HAP-1 (cell line): ENCODE measurements around the gene AGBL4.
A peak's percentile ranks its signal among the peaks of the same experiment; 100 is the strongest.

Experiments used
- DNase-seq, 2 experiments: peaks; one replicate each; pipeline ENCODE4 v3.0.0-alpha.2; 2016 to 2020; ENCODE audit warnings: low spot score in 2 of 2
- H3K27me3 ChIP-seq: fragments of 250-450 bp; sonication (Bioruptor Pico); 2 replicates; pipeline ENCODE4 v1.5.1; 2020; ENCODE audit warnings: low read depth, mild to moderate bottlenecking, moderate library complexity
- H3K36me3 ChIP-seq: fragments of 250-450 bp; sonication (Bioruptor Pico); replicated peaks from 2 replicates; pipeline ENCODE4 v1.5.1; 2020; ENCODE audit warnings: mild to moderate bottlenecking
- H3K4me1 ChIP-seq: fragments of 250-450 bp; sonication (Bioruptor Pico); 2 replicates; pipeline ENCODE4 v1.5.1; 2020; ENCODE audit warnings: mild to moderate bottlenecking
- H3K4me3 ChIP-seq: fragments of 250-450 bp; sonication (Bioruptor Pico); 2 replicates; pipeline ENCODE4 v1.5.1; 2020; ENCODE audit warnings: mild to moderate bottlenecking, moderate library complexity
- H3K9me3 ChIP-seq: fragments of 250-450 bp; sonication (Bioruptor Pico); 2 replicates; pipeline ENCODE4 v1.5.1; 2020; ENCODE audit warnings: mild to moderate bottlenecking, moderate library complexity
- in situ Hi-C: fragments of 300-500 bp; cut with MboI; formaldehyde crosslinking; loops from 3 replicates; pipeline ENCODE4 v1.14.3; 2020; ENCODE audit warnings: low sequenced_read_pairs, inconsistent platforms, mixed read lengths

Gene AGBL4

DNA sequence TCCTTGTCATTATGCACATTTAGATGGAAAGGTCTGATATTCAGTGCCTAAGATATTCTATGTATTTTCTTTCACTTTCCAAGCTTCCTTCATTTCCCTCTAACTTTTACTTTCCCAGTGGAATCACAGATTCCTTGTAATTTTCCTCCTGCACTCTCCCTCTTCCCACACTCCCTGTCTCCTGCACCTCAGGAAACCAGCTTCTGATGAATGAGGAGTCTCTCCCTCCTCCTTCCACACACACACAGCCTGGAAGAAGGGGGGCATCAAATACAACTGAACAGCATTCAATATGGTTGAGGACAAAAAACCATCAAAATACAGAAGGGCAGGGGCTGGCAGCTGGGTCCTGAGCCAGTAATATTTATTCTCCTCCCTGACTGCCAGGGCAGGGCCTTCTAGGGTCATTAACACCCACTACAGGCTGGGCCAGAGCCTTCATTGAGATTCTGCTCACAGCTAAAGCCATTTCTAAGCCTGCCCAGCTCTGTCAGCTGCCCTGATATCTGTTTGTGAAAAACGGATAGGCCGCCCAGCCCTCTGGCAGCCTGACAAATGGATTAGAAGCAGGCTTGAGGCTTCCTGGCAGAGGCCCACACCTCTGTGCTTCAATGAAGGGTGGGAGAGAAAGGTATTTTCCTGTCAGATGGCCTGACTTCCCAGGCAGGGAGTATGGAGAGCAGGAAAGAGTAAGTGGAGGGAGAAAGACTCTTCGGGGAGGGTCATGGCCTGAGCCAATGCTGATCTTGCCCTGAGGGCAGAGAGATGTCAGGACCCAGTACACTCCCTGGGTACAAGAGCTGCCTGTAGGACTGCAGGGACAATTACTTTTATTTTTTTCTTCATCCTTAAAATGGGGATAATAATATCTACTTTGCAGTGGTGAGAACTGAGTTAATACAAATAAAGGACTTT lies 1412.9 kb downstream of the AGBL4 start:
- Histone ChIP-seq H3K4me3 (no peak overlapping the region), H3K27me3 (peaks cover 10% of the 10 kb centered on the region; the same call in 1 of the 2 replicates), H3K4me1 (no peaks in the 10 kb centered on the region), H3K36me3 (no peaks in the 10 kb centered on the region), H3K9me3 (no peaks in the 10 kb centered on the region)
- in situ Hi-C loops = no loop called here
- no peak for DNase-seq

DNA sequence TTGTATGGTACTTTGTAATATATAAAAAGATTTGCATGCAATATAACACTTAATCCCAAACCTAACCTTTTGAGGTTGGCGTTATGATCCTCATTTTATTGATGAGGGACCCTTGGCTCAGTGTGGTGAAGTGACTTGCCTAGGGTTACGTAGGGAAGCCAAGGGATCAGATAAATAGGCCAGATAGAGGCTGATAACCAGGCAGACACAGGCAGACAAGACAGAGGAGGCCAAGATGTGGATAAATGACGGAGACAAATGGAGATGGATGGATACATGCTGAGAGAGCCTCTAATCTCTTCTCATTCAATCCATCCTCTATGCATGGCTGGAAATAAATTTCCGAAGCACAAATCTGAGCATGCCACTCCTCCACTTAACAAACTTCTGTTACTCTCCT lies 1414.9 kb downstream of the AGBL4 start:
- in situ Hi-C loops = no loop called here
- H3K4me1 ChIP-seq = no peaks in the 10 kb centered on the region
- H3K27me3 ChIP-seq = peaks cover 10% of the 10 kb centered on the region; the same call in 1 of the 2 replicates
- no peaks in the 10 kb centered on the region for H3K36me3 ChIP-seq
- DNase-seq = no peak
- no peaks in the 10 kb centered on the region for H3K9me3 ChIP-seq
- H3K4me3 ChIP-seq = no peak overlapping the region

DNA sequence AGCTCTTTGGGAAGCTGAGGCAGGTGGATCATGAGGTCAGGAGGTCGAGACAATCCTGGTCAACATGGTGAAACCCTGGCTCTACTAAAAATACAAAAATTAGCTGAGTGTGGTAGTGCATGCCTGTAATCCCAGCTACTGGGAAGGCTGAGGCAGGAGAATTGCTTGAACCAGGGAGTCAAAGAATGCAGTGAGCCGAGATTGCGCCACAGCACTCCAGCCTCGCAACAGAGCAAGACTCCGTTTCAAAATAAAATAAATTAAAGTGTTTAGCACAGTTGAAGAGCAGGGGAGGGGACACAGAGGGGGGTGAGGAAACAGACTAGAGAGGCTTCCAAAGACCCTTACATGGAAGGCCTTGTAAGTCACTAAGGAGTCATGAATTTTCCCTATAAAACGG lies 1420.5 kb downstream of the AGBL4 start:
- Histone ChIP-seq H3K36me3 (no peaks in the 10 kb centered on the region), H3K27me3 (peaks cover 3% of the 10 kb centered on the region; the same call in 1 of the 2 replicates), H3K9me3 (no peaks in the 10 kb centered on the region), H3K4me1 (no peaks in the 10 kb centered on the region), H3K4me3 (no peak overlapping the region)
- no peak for DNase-seq
- in situ Hi-C loops = no loop called here

- Histone ChIP-seq H3K27me3 (0 out of 2 replicates have a peak, but pooled peaks cover 3% of the 10 kb centered on the region), H3K9me3 (no peaks in the 10 kb centered on the region), H3K4me1 (no peaks in the 10 kb centered on the region), H3K4me3 (no peak overlapping the region), H3K36me3 (no peaks in the 10 kb centered on the region)
- no peak for DNase-seq
- in situ Hi-C loops = no loop called here
Observed at GRCh38 chr1:48602349-48602748, 1421.4 kb downstream of the AGBL4 start.

DNA sequence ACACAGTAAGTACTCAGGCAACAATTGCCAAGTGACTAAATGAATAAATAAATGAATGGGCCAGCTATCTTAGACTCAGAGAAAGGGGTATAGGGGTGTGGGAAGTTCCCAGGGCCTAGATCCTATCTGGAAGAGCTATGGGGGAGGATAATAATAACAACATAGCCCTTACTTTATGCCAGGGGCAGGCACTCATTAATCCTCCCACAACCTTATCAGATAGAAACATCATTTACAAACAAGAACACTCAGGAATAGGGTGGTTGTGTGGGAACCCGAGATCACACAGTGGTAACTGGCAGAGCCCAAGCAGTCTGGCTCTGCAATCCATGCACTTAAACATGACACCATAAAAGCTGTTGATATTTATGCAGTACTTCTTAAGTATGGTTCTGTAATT lies 1423.6 kb downstream of the AGBL4 start:
- in situ Hi-C loops = no loop called here
- no peak for DNase-seq
- H3K4me1 ChIP-seq = no peaks in the 10 kb centered on the region
- no peak overlapping the region for H3K4me3 ChIP-seq
- no peaks in the 10 kb centered on the region for H3K9me3 ChIP-seq
- H3K27me3 ChIP-seq = no peaks in the 10 kb centered on the region
- H3K36me3 ChIP-seq = no peaks in the 10 kb centered on the region

GRCh38 chr1:48597663-48598062 lies 1426.1 kb downstream of the AGBL4 start:
- Histone ChIP-seq H3K4me1 (no peaks in the 10 kb centered on the region), H3K36me3 (no peaks in the 10 kb centered on the region), H3K4me3 (no peak overlapping the region), H3K9me3 (no peaks in the 10 kb centered on the region), H3K27me3 (no peaks in the 10 kb centered on the region)
- DNase-seq = no peak
- in situ Hi-C loops = no loop called here

DNA sequence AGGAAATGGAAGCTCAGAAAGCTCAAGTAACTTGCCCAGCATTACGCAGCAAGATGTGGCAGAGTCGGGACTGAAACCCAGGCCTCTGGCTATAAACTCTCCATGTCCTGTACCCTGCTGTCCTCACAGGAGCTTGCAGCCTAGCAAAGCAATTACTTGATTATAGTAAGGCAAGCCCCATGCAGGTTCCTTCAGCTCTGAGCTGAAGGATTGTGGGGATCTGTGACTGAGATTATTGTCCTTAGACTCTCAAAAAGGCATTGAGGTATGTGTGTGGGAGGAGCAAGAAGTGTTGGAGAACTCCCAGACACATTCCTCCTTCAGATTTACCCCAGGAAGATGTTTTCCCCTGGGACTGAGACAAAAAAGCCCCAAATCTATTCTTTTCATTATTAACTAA lies 1427.7 kb downstream of the AGBL4 start:
- H3K4me3 ChIP-seq = no peak overlapping the region
- H3K4me1 ChIP-seq = no peaks in the 10 kb centered on the region
- in situ Hi-C loops = no loop called here
- peak in 1 of 2 experiments; percentile 6 for DNase-seq
- no peaks in the 10 kb centered on the region for H3K36me3 ChIP-seq
- no peaks in the 10 kb centered on the region for H3K27me3 ChIP-seq
- H3K9me3 ChIP-seq = no peaks in the 10 kb centered on the region

DNA sequence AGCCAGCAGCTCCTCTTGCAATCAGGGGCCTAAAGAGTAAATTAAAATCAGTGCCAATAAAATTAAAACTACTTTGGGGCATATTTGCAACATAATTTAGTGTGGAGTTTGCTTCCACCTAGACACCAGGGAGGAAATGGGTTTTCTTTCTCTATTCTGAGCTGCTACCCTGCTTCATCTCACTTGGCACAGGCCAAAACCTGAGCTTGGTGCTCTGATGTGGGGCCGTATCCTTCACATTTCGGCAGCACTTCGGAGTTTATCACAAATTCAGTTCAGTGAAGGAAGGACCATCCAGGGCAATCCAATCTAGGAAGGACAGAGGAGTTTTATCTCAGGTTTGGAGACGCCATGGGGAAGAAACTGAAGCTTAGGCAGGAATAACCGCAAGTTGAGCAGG lies 1428.1 kb downstream of the AGBL4 start:
- Histone ChIP-seq H3K4me3 (no peak overlapping the region), H3K9me3 (no peaks in the 10 kb centered on the region), H3K27me3 (no peaks in the 10 kb centered on the region), H3K36me3 (no peaks in the 10 kb centered on the region), H3K4me1 (no peaks in the 10 kb centered on the region)
- in situ Hi-C loops = no loop called here
- DNase-seq = no peak

DNA sequence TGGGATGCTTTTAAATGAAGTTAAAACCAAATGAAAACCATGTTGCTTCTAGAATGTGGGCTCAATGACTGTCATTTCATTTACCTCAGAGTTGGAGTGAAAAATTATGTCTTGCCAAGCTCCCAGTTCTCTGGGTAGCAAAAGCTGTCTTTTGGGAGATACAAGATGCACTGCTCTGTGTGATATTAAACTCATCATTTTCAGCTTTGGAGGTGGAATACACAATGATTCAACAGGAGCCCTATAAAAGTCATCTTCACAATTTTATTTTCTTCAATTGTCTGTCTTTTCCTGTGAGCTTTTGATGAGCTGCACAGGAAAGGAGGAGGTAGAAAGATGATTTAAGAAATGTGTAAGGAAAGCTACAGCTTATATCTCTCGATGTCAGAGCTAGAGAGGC lies 1431.4 kb downstream of the AGBL4 start:
- Histone ChIP-seq H3K4me3 (no peak overlapping the region), H3K9me3 (no peaks in the 10 kb centered on the region), H3K36me3 (no peaks in the 10 kb centered on the region), H3K27me3 (no peaks in the 10 kb centered on the region), H3K4me1 (no peaks in the 10 kb centered on the region)
- in situ Hi-C loops = no loop called here
- no peak for DNase-seq

GRCh38 chr1:48591181-48591580 lies 1432.6 kb downstream of the AGBL4 start:
- Histone ChIP-seq H3K27me3 (no peaks in the 10 kb centered on the region), H3K9me3 (no peaks in the 10 kb centered on the region), H3K36me3 (no peaks in the 10 kb centered on the region), H3K4me1 (no peaks in the 10 kb centered on the region), H3K4me3 (no peak overlapping the region)
- in situ Hi-C loops = no loop called here
- DNase-seq = no peak

- H3K4me1 ChIP-seq = no peaks in the 10 kb centered on the region
- no peaks in the 10 kb centered on the region for H3K9me3 ChIP-seq
- no peak for DNase-seq
- H3K27me3 ChIP-seq = no peaks in the 10 kb centered on the region
- H3K4me3 ChIP-seq = no peak overlapping the region
- no peaks in the 10 kb centered on the region for H3K36me3 ChIP-seq
- in situ Hi-C loops = no loop called here
Observed at GRCh38 chr1:48588061-48588460, 1435.7 kb downstream of the AGBL4 start.

DNA sequence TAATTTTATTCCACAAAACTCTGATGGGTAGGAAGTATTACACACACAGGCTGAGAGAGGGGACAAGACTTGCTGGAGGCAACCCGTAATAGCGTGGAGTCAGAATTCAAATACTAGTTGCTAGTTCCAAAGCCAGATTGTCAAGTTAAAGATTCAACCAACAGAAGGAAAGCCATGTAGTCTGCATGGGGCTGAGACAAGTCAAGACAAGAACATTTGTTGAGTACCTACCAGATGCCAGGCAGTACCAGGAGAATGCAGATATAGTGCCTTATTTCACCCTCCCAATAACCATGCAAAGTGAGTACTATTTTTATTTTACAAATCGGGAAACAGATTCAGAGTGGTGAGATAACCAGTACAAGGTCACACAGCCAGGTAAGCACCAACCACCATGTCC lies 1441.3 kb downstream of the AGBL4 start:
- no peak for DNase-seq
- H3K9me3 ChIP-seq = no peaks in the 10 kb centered on the region
- H3K4me3 ChIP-seq = no peak overlapping the region
- in situ Hi-C loops = no loop called here
- no peaks in the 10 kb centered on the region for H3K36me3 ChIP-seq
- no peaks in the 10 kb centered on the region for H3K27me3 ChIP-seq
- no peaks in the 10 kb centered on the region for H3K4me1 ChIP-seq

- no peak for DNase-seq
- no peaks in the 10 kb centered on the region for H3K27me3 ChIP-seq
- no peaks in the 10 kb centered on the region for H3K9me3 ChIP-seq
- in situ Hi-C loops = no loop called here
- no peaks in the 10 kb centered on the region for H3K36me3 ChIP-seq
- H3K4me3 ChIP-seq = no peak overlapping the region
- no peaks in the 10 kb centered on the region for H3K4me1 ChIP-seq
Observed at GRCh38 chr1:48581270-48581669, 1442.5 kb downstream of the AGBL4 start.

GRCh38 chr1:48576565-48576964 lies 1447.2 kb downstream of the AGBL4 start:
- H3K4me3 ChIP-seq = no peak overlapping the region
- DNase-seq = no peak
- no peaks in the 10 kb centered on the region for H3K27me3 ChIP-seq
- H3K4me1 ChIP-seq = no peaks in the 10 kb centered on the region
- H3K9me3 ChIP-seq = no peaks in the 10 kb centered on the region
- no peaks in the 10 kb centered on the region for H3K36me3 ChIP-seq
- in situ Hi-C loops = loop anchor here (10.0 kb wide), 1 partner anchor 1768 kb away; no protein-coding TSS in a partner anchor
